ENCODE data around the gene RNU11. TPM values are rescaled to one million over a fixed set of nuclear protein-coding genes. Genes with fewer than 3 reads are reported as not detected.

RNU11 gene
- total and polyA plus RNA-seq, 10 donors, result not detected

DNA sequence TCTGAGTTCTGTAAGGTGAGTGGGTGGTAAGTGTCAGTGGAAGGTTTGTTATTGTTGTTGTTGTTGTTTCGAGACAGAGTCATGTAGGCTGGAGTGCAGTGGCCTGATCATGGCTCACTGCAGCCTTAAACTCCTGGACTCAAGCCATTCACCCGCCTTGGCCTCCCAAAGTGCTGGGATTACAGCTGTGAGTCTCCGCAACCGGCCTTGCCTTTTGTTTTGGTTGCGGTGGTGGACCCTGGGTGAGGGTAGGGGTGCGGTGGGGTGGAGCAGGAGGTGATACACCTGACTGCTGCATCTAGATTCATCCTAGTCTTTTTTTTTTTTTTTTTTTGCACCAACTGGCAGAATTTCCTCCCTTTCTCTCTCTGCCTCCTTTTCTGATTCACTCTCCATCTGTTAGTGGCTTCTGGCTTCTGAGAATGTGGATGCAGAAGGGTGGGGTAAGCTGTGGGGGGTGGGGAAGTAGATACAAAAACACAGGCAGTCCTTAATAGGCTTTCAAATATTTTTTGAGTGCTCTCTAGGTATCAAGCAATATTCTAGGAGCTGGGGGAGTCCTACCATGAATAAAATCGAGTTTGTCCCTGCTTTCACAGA, 15.6 kb downstream of the RNU11 start:
- no peaks in the 10 kb centered on the region for H3K36me3 ChIP-seq
- TF ChIP-seq, protein P1, sequence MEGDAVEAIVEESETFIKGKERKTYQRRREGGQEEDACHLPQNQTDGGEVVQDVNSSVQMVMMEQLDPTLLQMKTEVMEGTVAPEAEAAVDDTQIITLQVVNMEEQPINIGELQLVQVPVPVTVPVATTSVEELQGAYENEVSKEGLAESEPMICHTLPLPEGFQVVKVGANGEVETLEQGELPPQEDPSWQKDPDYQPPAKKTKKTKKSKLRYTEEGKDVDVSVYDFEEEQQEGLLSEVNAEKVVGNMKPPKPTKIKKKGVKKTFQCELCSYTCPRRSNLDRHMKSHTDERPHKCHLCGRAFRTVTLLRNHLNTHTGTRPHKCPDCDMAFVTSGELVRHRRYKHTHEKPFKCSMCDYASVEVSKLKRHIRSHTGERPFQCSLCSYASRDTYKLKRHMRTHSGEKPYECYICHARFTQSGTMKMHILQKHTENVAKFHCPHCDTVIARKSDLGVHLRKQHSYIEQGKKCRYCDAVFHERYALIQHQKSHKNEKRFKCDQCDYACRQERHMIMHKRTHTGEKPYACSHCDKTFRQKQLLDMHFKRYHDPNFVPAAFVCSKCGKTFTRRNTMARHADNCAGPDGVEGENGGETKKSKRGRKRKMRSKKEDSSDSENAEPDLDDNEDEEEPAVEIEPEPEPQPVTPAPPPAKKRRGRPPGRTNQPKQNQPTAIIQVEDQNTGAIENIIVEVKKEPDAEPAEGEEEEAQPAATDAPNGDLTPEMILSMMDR (IDR thresholded peaks at IDR 0.05 in 8 of 11, conservative IDR thresholded peaks at IDR 0.05 in 3 of 11), result no peak
- H3K4me1 ChIP-seq, result peaks cover 7 to 16% (median 13%) of the 10 kb centered on the region in 6 donors
- intact Hi-C loops (cut with DNase I; ENCODE audit: low total_unique reads), result no loop called here
- H3K27me3 ChIP-seq (replicated peaks in 1 of 7), result no peaks in the 10 kb centered on the region
- peak; percentile 40 for DNase-seq
- H3K9me3 ChIP-seq, result no peaks in the 10 kb centered on the region
- H3K4me3 ChIP-seq, result no peak overlapping the region
- H3K27ac ChIP-seq, result no peak overlapping the region
- WGBS, 5 donors, result 79 to 94% (median 87%) methylated on average over 7 of the region's 7 CpGs

DNA sequence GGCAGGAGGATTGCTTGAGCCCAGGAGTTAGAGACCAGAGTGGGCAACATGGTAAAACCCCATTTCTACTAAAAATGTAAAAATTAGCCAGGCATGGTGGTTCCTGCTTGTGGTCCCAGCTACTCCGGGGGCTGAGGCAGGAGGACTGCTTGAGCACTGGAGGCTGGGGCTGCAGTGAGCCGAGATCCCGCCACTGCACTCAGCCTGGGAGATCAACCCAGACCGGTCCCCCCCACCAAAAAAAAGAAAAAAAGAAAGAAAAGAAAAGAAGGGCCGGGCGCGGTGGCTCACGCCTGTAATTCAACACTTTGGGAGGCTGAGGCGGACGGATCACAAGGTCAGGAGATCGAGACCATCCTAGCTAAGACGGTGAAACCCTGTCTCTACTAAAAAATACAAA, 18.4 kb downstream of the RNU11 start:
- H3K27ac ChIP-seq, result no peak overlapping the region
- no peaks in the 10 kb centered on the region for H3K36me3 ChIP-seq
- 95 to 97% (median 96%) methylated on average over 12 of the region's 12 CpGs for WGBS, 5 donors
- peak; percentile 41 for DNase-seq
- TF ChIP-seq, protein P1 (IDR thresholded peaks at IDR 0.05 in 8 of 11, conservative IDR thresholded peaks at IDR 0.05 in 3 of 11), result no peak
- TF ChIP-seq POLR2AphosphoS5 (IDR thresholded peaks at IDR 0.05) (no peak), POLR2A (IDR thresholded peaks at IDR 0.05) (no peak)
- H3K4me1 ChIP-seq, result peaks cover 10 to 39% (median 30%) of the 10 kb centered on the region in 6 donors
- no peaks in the 10 kb centered on the region for H3K9me3 ChIP-seq
- intact Hi-C loops (cut with DNase I; ENCODE audit: low total_unique reads), result no loop called here
- no peaks in the 10 kb centered on the region for H3K27me3 ChIP-seq (replicated peaks in 1 of 7)
- H3K4me3 ChIP-seq, result no peak overlapping the region

- intact Hi-C loops (cut with DNase I; ENCODE audit: low total_unique reads), result no loop called here
- WGBS, 5 donors, result 2 to 7% (median 3%) methylated on average over 12 to 36 of the region's 57 CpGs
- peaks cover 10 to 41% (median 30%) of the 10 kb centered on the region in 6 donors for H3K4me1 ChIP-seq
Measured at GRCh38 chr1:28668191-28668955, 20.0 kb downstream of the RNU11 start, which contains the start of gene GMEB1. TSS of gene GMEB1 (plus strand) at chr1:28668784. CDS start at chr1:28683613, 14,829 bp downstream.

More at GRCh38 chr1:28668191-28668955, 20.0 kb downstream of the RNU11 start, which contains the start of gene GMEB1:
- Histone ChIP-seq H3K27me3 (replicated peaks in 1 of 7) (no peaks in the 10 kb centered on the region), H3K9me3 (no peaks in the 10 kb centered on the region), H3K4me3 (peak within 1 kb of the TSS; percentile 80 to 99 (median 90)), H3K27ac (peak within 1 kb of the TSS; percentile 99 to 100 (median 99)), H3K36me3 (peaks cover 0 to 5% (median 0%) of the 10 kb centered on the region in 6 donors)
- peak; percentile 97 for DNase-seq
- TF ChIP-seq POLR2A (IDR thresholded peaks at IDR 0.05) (no peak), POLR2AphosphoS5 (IDR thresholded peaks at IDR 0.05) (peak; percentile 64 to 82 (median 79))
- TF ChIP-seq, protein P1 (IDR thresholded peaks at IDR 0.05 in 8 of 11, conservative IDR thresholded peaks at IDR 0.05 in 3 of 11), result peak in 5 of 11 experiments; percentile 5 to 45 (median 28)
